Activated CD8-positive, alpha-beta T cell treated with anti-CD3 and anti-CD28 coated beads for 36 hours (primary cell): ENCODE results near the gene CTCF. TPM values are rescaled to one million over a fixed set of nuclear protein-coding genes. Genes with fewer than 3 reads are reported as not detected.

Experiments used
- ATAC-seq: fragments of 200-7000 bp; cut with Tn5 transposase; one replicate; pipeline ENCODE4 v1.10.0; 2021; ENCODE audit warnings: mild to moderate bottlenecking, moderate library complexity
- CTCF ChIA-PET: fragments of 350-600 bp; sonication (Branson Sonifier 250); formaldehyde crosslinking; loops from one replicate; lab custom pipeline; 2021; ENCODE audit warnings: antibody characterized with exemption; lab: Charles Lee
- POLR2A ChIA-PET: fragments of 350-600 bp; sonication (Branson Sonifier 250); formaldehyde crosslinking; loops from one replicate; lab custom pipeline; 2021; ENCODE audit warnings: antibody characterized with exemption; lab: Charles Lee
- DNase-seq: peaks from one replicate; pipeline ENCODE4 v3.0.0-alpha.2; 2020
- H3K27ac Mint-ChIP-seq: one replicate; pipeline ENCODE4 v1.8.0; 2021; ENCODE audit warnings: mild to moderate bottlenecking, mixed read lengths
- H3K27me3 Mint-ChIP-seq: one replicate; pipeline ENCODE4 v1.8.0; 2021; ENCODE audit warnings: mixed read lengths
- H3K36me3 Mint-ChIP-seq: one replicate; pipeline ENCODE4 v1.8.0; 2021; ENCODE audit warnings: low read depth, mixed read lengths
- H3K4me1 Mint-ChIP-seq: one replicate; pipeline ENCODE4 v1.8.0; 2021; ENCODE audit warnings: low read depth, mixed read lengths
- H3K4me3 Mint-ChIP-seq: one replicate; pipeline ENCODE4 v1.8.0; 2021; ENCODE audit warnings: mild to moderate bottlenecking, moderate library complexity, mixed read lengths
- H3K9me3 Mint-ChIP-seq: one replicate; pipeline ENCODE4 v1.8.0; 2021; ENCODE audit warnings: mixed read lengths
- intact Hi-C: fragments of 100-400 bp; cut with micrococcal nuclease; formaldehyde crosslinking; loops from one replicate; pipeline ENCODE4 v1.10.0; 2022
- total RNA-seq, 2 experiments: library from RNA; stranded (reverse); gene quantifications; one replicate each; pipeline ENCODE4 v1.2.3, GENCODE V29; 2021
- TF ChIP-seq, protein P1 (sequence below): fragments of 200-600 bp; IDR thresholded peaks from one replicate; pipeline ENCODE4 v1.8.0; 2022; ENCODE audit warnings: antibody characterized with exemption, mild to moderate bottlenecking

CTCF gene
- total RNA-seq, 2 experiments from 2014 or later = 47.4 to 50.6 TPM

DNA sequence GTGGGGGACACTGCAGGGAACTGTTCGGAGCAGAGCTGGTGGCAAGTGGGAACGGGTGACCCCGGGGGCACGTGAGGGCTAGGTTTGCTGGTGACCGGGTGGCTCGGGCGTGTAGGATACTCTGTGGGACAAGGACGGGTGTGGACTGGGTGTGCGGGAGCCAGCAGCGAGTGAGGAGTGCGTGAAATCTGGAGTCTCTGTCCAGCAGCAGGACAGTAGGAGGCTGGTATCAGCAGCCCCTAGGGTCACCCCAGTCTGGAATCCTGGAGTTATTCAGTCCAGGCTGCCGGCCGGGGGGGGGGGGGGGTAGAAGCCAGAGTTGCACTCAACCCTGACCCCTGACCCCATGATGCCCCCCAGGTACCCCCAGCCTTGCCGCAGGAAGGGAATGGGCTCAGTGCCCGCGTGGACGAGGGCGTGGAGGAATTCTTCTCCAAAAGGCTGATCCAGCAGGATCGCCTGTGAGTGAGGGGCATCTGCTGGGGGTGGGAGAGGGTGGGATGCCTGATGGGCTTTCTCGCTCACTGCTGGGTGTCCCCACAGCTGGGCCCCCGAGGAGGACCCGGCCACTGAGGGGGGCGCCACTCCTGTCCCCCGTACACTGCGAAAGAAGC lies 91.6 kb downstream of the CTCF start:
- Mint-ChIP-seq H3K9me3 (no peaks in the 10 kb centered on the region), H3K36me3 (peaks cover 37% of the 10 kb centered on the region), H3K27ac (no peak overlapping the region), H3K4me1 (peaks cover 9% of the 10 kb centered on the region), H3K4me3 (no peak overlapping the region), H3K27me3 (no peaks in the 10 kb centered on the region)
- no peak for ATAC-seq
- CTCF ChIA-PET = interaction anchor here (1.0 to 1.1 kb wide), 2 partner anchors 9 to 10 kb away, joined by 3 to 4 read pairs; partner anchors contain the start of gene CARMIL2
- intact Hi-C loops = no loop called here
- TF ChIP-seq, protein P1, sequence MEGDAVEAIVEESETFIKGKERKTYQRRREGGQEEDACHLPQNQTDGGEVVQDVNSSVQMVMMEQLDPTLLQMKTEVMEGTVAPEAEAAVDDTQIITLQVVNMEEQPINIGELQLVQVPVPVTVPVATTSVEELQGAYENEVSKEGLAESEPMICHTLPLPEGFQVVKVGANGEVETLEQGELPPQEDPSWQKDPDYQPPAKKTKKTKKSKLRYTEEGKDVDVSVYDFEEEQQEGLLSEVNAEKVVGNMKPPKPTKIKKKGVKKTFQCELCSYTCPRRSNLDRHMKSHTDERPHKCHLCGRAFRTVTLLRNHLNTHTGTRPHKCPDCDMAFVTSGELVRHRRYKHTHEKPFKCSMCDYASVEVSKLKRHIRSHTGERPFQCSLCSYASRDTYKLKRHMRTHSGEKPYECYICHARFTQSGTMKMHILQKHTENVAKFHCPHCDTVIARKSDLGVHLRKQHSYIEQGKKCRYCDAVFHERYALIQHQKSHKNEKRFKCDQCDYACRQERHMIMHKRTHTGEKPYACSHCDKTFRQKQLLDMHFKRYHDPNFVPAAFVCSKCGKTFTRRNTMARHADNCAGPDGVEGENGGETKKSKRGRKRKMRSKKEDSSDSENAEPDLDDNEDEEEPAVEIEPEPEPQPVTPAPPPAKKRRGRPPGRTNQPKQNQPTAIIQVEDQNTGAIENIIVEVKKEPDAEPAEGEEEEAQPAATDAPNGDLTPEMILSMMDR = no peak
- POLR2A ChIA-PET = no interaction called here
- no peak for DNase-seq

DNA sequence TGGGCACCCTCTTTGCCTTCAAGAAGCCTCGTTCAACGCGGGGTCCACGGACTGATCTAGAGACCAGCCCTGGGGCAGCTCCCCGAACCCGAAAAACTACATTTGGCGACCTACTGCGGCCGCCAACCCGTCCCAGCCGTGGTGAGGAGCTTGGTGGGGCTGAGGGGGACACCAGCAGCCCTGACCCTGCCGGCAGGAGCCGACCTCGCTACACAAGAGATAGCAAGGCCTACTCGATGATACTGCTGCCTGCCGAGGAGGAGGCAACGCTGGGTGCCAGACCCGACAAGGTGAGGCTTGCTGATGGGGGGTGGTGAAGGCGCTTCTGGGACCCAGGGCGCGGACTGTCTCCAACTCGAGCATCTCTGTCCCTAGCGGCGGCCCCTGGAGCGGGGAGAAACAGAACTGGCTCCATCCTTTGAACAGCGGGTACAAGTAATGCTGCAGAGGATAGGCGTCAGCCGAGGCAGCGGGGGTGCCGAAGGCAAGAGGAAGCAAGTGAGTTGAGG lies 92.1 kb downstream of the CTCF start:
- no peaks in the 10 kb centered on the region for H3K9me3 Mint-ChIP-seq
- H3K4me1 Mint-ChIP-seq = peaks cover 9% of the 10 kb centered on the region
- TF ChIP-seq, protein P1 = no peak
- no peak for DNase-seq
- H3K36me3 Mint-ChIP-seq = peaks cover 37% of the 10 kb centered on the region
- ChIA-PET POLR2A (no interaction called here), CTCF (interaction anchor here (1.1 kb wide), 1 partner anchor 10 kb away, joined by 4 read pairs; no protein-coding TSS in a partner anchor)
- no peak overlapping the region for H3K4me3 Mint-ChIP-seq
- H3K27ac Mint-ChIP-seq = no peak overlapping the region
- H3K27me3 Mint-ChIP-seq = no peaks in the 10 kb centered on the region
- intact Hi-C loops = no loop called here
- no peak for ATAC-seq

DNA sequence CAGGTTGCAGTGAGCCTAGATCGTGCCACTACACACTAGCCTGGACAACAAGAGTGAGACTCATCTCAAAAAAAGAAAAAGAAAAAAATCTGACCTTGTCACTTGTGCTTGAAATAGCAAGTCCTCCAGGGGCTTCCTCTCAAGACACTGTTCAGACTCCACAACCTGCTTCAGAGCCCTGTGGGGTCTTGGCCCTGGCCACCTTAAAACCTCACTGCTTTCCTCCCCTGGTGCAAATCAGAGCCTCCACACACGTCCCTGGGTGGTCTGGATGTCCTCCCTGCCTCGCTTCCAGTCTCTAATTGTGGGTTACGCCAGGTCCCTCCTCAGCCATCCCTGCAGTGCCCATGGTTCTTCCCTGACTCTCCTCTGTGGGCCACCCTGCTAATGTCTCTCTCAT lies 93.0 kb downstream of the CTCF start:
- intact Hi-C loops = no loop called here
- H3K27me3 Mint-ChIP-seq = no peaks in the 10 kb centered on the region
- TF ChIP-seq, protein P1 = no peak
- ATAC-seq (no peak), DNase-seq (no peak)
- H3K4me1 Mint-ChIP-seq = peaks cover 9% of the 10 kb centered on the region
- ChIA-PET POLR2A (interaction anchor here (1.5 kb wide), 3 partner anchors 8 to 114 kb away, joined by 3 to 8 read pairs (median 3); no protein-coding TSS in a partner anchor), CTCF (no interaction called here)
- no peak overlapping the region for H3K27ac Mint-ChIP-seq
- no peaks in the 10 kb centered on the region for H3K9me3 Mint-ChIP-seq
- peaks cover 30% of the 10 kb centered on the region for H3K36me3 Mint-ChIP-seq
- no peak overlapping the region for H3K4me3 Mint-ChIP-seq

DNA sequence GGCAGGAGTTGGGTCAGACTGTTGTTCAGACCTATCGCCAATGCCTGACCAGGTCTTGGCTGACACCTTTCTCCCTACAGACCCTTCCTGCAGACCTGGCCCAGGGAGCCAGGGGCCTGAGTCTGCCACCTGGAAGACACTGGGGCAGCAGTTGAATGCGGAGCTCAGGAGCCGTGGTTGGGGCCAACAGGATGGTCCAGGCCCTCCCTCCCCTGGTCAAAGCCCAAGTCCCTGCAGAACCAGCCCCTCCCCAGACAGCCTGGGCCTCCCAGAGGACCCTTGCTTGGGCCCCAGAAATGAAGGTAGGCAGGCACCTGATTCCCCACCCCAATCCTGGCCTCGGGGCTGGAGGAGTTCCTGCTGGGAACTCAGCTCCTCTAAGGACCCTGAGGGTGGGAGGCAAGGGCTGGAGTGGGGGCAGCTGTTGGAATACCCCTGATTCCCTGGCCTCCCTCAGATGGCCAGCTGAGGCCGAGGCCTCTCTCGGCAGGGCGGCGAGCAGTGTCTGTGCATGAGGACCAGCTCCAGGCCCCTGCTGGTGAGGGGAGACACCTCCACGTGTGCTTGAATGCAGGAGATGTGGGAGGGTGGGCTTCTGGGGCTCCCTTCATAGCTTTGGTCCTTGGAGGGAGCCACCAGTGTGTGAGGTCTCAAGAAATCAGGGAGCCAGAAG lies 94.2 kb downstream of the CTCF start:
- H3K27ac Mint-ChIP-seq = no peak overlapping the region

More for the DNA sequence above, 94.2 kb downstream of the CTCF start:
- ATAC-seq (no peak), DNase-seq (no peak)
- H3K4me3 Mint-ChIP-seq = no peak overlapping the region
- ChIA-PET POLR2A (interaction anchor here (1.1 to 1.5 kb wide), 6 partner anchors 9 to 119 kb away, joined by 3 to 8 read pairs (median 3); partner anchors contain the start of gene CARMIL2), CTCF (interaction anchor here (0.9 to 2.2 kb wide), 3 partner anchors 109 to 135 kb away, joined by 3 to 8 read pairs (median 6); no protein-coding TSS in a partner anchor)
- no peaks in the 10 kb centered on the region for H3K9me3 Mint-ChIP-seq
- H3K36me3 Mint-ChIP-seq = peaks cover 24% of the 10 kb centered on the region
- no peaks in the 10 kb centered on the region for H3K27me3 Mint-ChIP-seq
- intact Hi-C loops = no loop called here
- H3K4me1 Mint-ChIP-seq = peaks cover 12% of the 10 kb centered on the region
- TF ChIP-seq, protein P1 = no peak
